Endothelial cell of umbilical vein (primary cell): ENCODE measurements around the gene PTPRD.

Source experiments
- CTCF ChIP-seq, 2 donors: IDR thresholded peaks; 1 replicate in 1 of 2; 2 replicates in 1 of 2; pipeline ENCODE4 v1.5.1; 2011; ENCODE audit warnings: low read length in 2 of 2, mild to moderate bottlenecking in 2 of 2, moderate library complexity in 2 of 2, control low read depth in 1 of 2, inconsistent platforms in 1 of 2, low read depth in 1 of 2; ENCODE audit not compliant: insufficient read depth in 1 of 2; ENCODE audit errors: extremely low read depth in 1 of 2
- GATA2 ChIP-seq: IDR thresholded peaks from 2 replicates; pipeline ENCODE4 v1.7.0; 2011; ENCODE audit warnings: low read depth, mild to moderate bottlenecking, moderate library complexity, mixed read lengths, low read length; ENCODE audit not compliant: insufficient read length, insufficient read depth
- POLR2A ChIP-seq: IDR thresholded peaks from 2 replicates; pipeline ENCODE4 v1.6.1; 2012; ENCODE audit warnings: low read depth, mild to moderate bottlenecking, control low read depth, low read length
- POLR2AphosphoS5 ChIP-seq: IDR thresholded peaks from 2 replicates; pipeline ENCODE4 v1.6.1; 2012; ENCODE audit warnings: low read depth, mild to moderate bottlenecking, control low read depth, low read length, moderate library complexity; ENCODE audit not compliant: insufficient read depth

GRCh38 chr9:8783941-8784340 is 1828.9 kb downstream of the PTPRD start:
- TF ChIP-seq POLR2A (no peak), CTCF (IDR thresholded peaks at IDR 0.05; ENCODE audit: extremely low read depth in 1 of 2, insufficient read depth in 1 of 2, low read depth in 1 of 2, low read length in 2 of 2) (no peak), GATA2 (no peak), POLR2AphosphoS5 (no peak)
